ENCODE data around the gene UTP11.

GRCh38 chr1:38073534-38074301 lies 61.2 kb downstream of the UTP11 start:
- TF ChIP-seq CTCF (IDR thresholded peaks at IDR 0.05) (no peak), POLR2A (IDR thresholded peaks at IDR 0.05) (no peak)
